ENCODE results near the gene SOX15.

The SOX15 gene

GRCh38 chr17:7612294-7612640 is 22.4 kb upstream of the SOX15 start (continued):
- no peak for TF ChIP-seq ZNF768 (tag by site-specific recombination; IDR thresholded peaks at IDR 0.05)
- TF ChIP-seq TSHZ1 (tag by site-specific recombination; IDR thresholded peaks at IDR 0.05; ENCODE audit: borderline replicate concordance) = no peak
- no peak for TF ChIP-seq ZNF10 (tag by site-specific recombination; IDR thresholded peaks at IDR 0.05)

- POLR2A ChIA-PET = interaction anchor here (0.6 to 6.9 kb wide), 4 partner anchors 13 to 76 kb away, joined by 3 to 52 read pairs (median 4); partner anchors contain the start of genes SAT2, TP53 and WRAP53
- TF ChIP-seq ZBTB48 (tag by site-specific recombination; IDR thresholded peaks at IDR 0.05) = peak; percentile 56; the same call in 1 of the 2 replicates
- TF ChIP-seq SCRT2 (tag by site-specific recombination; IDR thresholded peaks at IDR 0.05) = no peak
- TF ChIP-seq ZNF274 (IDR thresholded peaks at IDR 0.05; ENCODE audit: low read length) = no peak
- TF ChIP-seq ZNF274 (tag by site-specific recombination; IDR thresholded peaks at IDR 0.05; ENCODE audit: borderline replicate concordance) = no peak
- TF ChIP-seq ZSCAN18 (tag by site-specific recombination; IDR thresholded peaks at IDR 0.05) = no peak
- TF ChIP-seq TSHZ1 (tag by site-specific recombination; IDR thresholded peaks at IDR 0.05; ENCODE audit: borderline replicate concordance) = no peak
- H3K27ac ChIP-seq (ENCODE audit: extremely low read depth, low read depth, low read length) = no peak overlapping the region
These were observed 21.9 kb upstream of the SOX15 start for GRCh38 chr17:7611635-7612293.

GRCh38 chr17:7610641-7611040 is 20.7 kb upstream of the SOX15 start:
- Histone ChIP-seq H3K36me3 (ENCODE audit: control insufficient read depth in 2 of 2, insufficient read depth in 1 of 2, low read length in 2 of 2) (peaks cover 42 to 50% of the 10 kb centered on the region in 2 experiments), H3K9me3 (ENCODE audit: control insufficient read depth, insufficient read depth, low read depth, low read length) (no peaks in the 10 kb centered on the region), H3K27ac (ENCODE audit: extremely low read depth, low read depth, low read length) (peak overlapping the region; percentile 26; the same call in 1 of the 2 replicates), H3K4me1 (ENCODE audit: control insufficient read depth, insufficient read depth, low read length) (peaks cover 22% of the 10 kb centered on the region), H3K4me3 (ENCODE audit: low read depth, low read length) (no peak overlapping the region)
- TF ChIP-seq ZNF549 (tag by site-specific recombination; IDR thresholded peaks at IDR 0.05) = no peak
- peak; percentile 85 for TF ChIP-seq ZNF10 (tag by site-specific recombination; IDR thresholded peaks at IDR 0.05)
- POLR2A ChIA-PET = no interaction called here
- CTCF ChIA-PET = interaction anchor here (0.8 to 1.9 kb wide), 5 partner anchors 21 to 76 kb away, joined by 3 to 5 read pairs (median 3); partner anchors contain the start of genes SOX15 and TP53

More at GRCh38 chr17:7611635-7612293, 21.9 kb upstream of the SOX15 start:
- Histone ChIP-seq H3K4me1 (ENCODE audit: control insufficient read depth, insufficient read depth, low read length) (peaks cover 22% of the 10 kb centered on the region), H3K9me3 (ENCODE audit: control insufficient read depth, insufficient read depth, low read depth, low read length) (no peaks in the 10 kb centered on the region), H3K36me3 (ENCODE audit: control insufficient read depth in 2 of 2, insufficient read depth in 1 of 2, low read length in 2 of 2) (peaks cover 31 to 46% of the 10 kb centered on the region in 2 experiments; a peak in 2 of 3 replicates), H3K4me3 (ENCODE audit: low read depth, low read length) (no peak overlapping the region)
- CTCF ChIA-PET = interaction anchor here (0.6 to 5.1 kb wide), 5 partner anchors 21 to 496 kb away, joined by 3 to 30 read pairs (median 3); no protein-coding TSS in a partner anchor
